HepG2 (cell line): ENCODE results near the gene PDGFB. TPM values are rescaled to one million over a fixed set of nuclear protein-coding genes. Genes with fewer than 3 reads are reported as not detected.

Experiments used
- CCDC6 ChIP-seq: sonication (generic); formaldehyde crosslinking; IDR thresholded peaks from 2 replicates; pipeline ENCODE4 v1.8.1; 2022; ENCODE audit warnings: mild to moderate bottlenecking, missing genetic modification reagents, moderate library complexity
- FOXA1 ChIP-seq, 2 experiments: fragments of 450-650 bp in 1 of 2; sonication (generic) in 1 of 2; formaldehyde crosslinking in 1 of 2; IDR thresholded peaks; 2 replicates each; pipeline versions ENCODE4 v1.4.0 to v1.6.1; 2016 to 2020; ENCODE audit warnings: missing genetic modification reagents in 1 of 2
- GZF1 ChIP-seq: sonication (generic); formaldehyde crosslinking; IDR thresholded peaks from 2 replicates; pipeline ENCODE4 v1.5.1; 2020; ENCODE audit warnings: mild to moderate bottlenecking, missing genetic modification reagents
- KDM6A ChIP-seq: IDR thresholded peaks from 2 replicates; pipeline ENCODE4 v1.6.1; 2016; ENCODE audit warnings: low read depth
- KMT2A ChIP-seq: sonication (generic); formaldehyde crosslinking; IDR thresholded peaks from 2 replicates; pipeline ENCODE4 v1.4.0; 2020; ENCODE audit warnings: missing genetic modification reagents
- LCORL ChIP-seq, 2 experiments: fragments of 450-650 bp in 1 of 2; sonication (generic) in 1 of 2; formaldehyde crosslinking in 1 of 2; IDR thresholded peaks; 2 replicates each; pipeline versions ENCODE4 v1.5.0 to v1.6.1; 2017 to 2020; ENCODE audit warnings: antibody characterized with exemption in 1 of 2, missing genetic modification reagents in 1 of 2
- NR2F1 ChIP-seq, 2 experiments: fragments of 450-650 bp in 1 of 2; formaldehyde crosslinking in 1 of 2; IDR thresholded peaks; 2 replicates each; pipeline versions ENCODE4 v1.5.0 to v1.6.1; 2016 to 2020; ENCODE audit warnings: mild to moderate bottlenecking in 1 of 2, missing compliant biosample characterization in 1 of 2, missing genetic modification reagents in 1 of 2, moderate library complexity in 1 of 2
- RELA ChIP-seq: sonication (generic); formaldehyde crosslinking; IDR thresholded peaks from 2 replicates; pipeline ENCODE4 v1.4.0; 2020; ENCODE audit warnings: missing genetic modification reagents
- SALL1 ChIP-seq: sonication (generic); formaldehyde crosslinking; IDR thresholded peaks from 2 replicates; pipeline ENCODE4 v1.8.0; 2022; ENCODE audit warnings: mild to moderate bottlenecking, missing genetic modification reagents
- THAP11 ChIP-seq: IDR thresholded peaks from 2 replicates; pipeline ENCODE4 v1.6.1; 2016; ENCODE audit warnings: missing biosample characterization, missing genetic modification reagents
- TOPORS ChIP-seq: sonication (generic); formaldehyde crosslinking; IDR thresholded peaks from 2 replicates; pipeline ENCODE4 v1.8.0; 2023; ENCODE audit warnings: mild to moderate bottlenecking, missing genetic modification reagents
- ZBTB20 ChIP-seq: sonication (generic); formaldehyde crosslinking; IDR thresholded peaks from 2 replicates; pipeline ENCODE4 v1.8.1; 2023; ENCODE audit warnings: missing genetic modification reagents, low read depth, mild to moderate bottlenecking, borderline replicate concordance
- ZNF580 ChIP-seq: IDR thresholded peaks from 2 replicates; pipeline ENCODE4 v1.6.1; 2016; ENCODE audit warnings: low read depth, borderline replicate concordance
- ZNF639 ChIP-seq: conservative IDR thresholded peaks from 2 replicates; pipeline ENCODE4 v1.6.1; 2018; ENCODE audit warnings: missing genetic modification reagents
- polyA plus RNA-seq, 8 experiments: library from polyadenylated mRNA; depleted of rRNA in 3 of 8; stranded (reverse) in 7 of 8; unstranded in 1 of 8; fragments of >200 nt; fragmentation: Illumina TruSeq in 4 of 8; extraction: Trizol in 4 of 8; gene quantifications; 2 replicates each; pipeline versions ENCODE4 v1.2.1 to v1.2.3, GENCODE V29; 2011 to 2016; ENCODE audit warnings: low read depth in 4 of 8, missing spikeins in 1 of 8, mixed read lengths in 1 of 8; ENCODE audit not compliant: insufficient read depth in 1 of 8
- total RNA-seq, 5 experiments: library from RNA; depleted of rRNA; stranded (reverse); fragments of >200 nt; fragmentation: Illumina TruSeq; extraction: Trizol; gene quantifications; 2 replicates each; pipeline ENCODE4 v1.2.3, GENCODE V29; 2016; ENCODE audit warnings: low read depth in 1 of 5
- TF ChIP-seq, protein P1 (sequence below): sonication (generic); formaldehyde crosslinking; IDR thresholded peaks from 2 replicates; pipeline ENCODE4 v1.4.0; 2020; ENCODE audit warnings: mild to moderate bottlenecking, missing genetic modification reagents
- TF ChIP-seq, protein P2 (sequence below), 2 experiments: sonication (generic) in 1 of 2; formaldehyde crosslinking in 1 of 2; IDR thresholded peaks; 2 replicates each; pipeline versions ENCODE4 v1.4.0 to v1.6.1; 2018 to 2020; ENCODE audit warnings: missing genetic modification reagents in 2 of 2, borderline replicate concordance in 1 of 2, low read depth in 1 of 2, mild to moderate bottlenecking in 1 of 2, missing biosample characterization in 1 of 2
- TF ChIP-seq, protein P3 (sequence below): IDR thresholded peaks from 2 replicates; pipeline ENCODE4 v1.6.1; 2012; ENCODE audit warnings: inconsistent platforms

Gene PDGFB
- total and polyA plus RNA-seq, 2 of the 13 experiments (the other 11 are each of a cell fraction or from before 2014, with no cell fraction given): 1.4 to 10.1 TPM

DNA sequence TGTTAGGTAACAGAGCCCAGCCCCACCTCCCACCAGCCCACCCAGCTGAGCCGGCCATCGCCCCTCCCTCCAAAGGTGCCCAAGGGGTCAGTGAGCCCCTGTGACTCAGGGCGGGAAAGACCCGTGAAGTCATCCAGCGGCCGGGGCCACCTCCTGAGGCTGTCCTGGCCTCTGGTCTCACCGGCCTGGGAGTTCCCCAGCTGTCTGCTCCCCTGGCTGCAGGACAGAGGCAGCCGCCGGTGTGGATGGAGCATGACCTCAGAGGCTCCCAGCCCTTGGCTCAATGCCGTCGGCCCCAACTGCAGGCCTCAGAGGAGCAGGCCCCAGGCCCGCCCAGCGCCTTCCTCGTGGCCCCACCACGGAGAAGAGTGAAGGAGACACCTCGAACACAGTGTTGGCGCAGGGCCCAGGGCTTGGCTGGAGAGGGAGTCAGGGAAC is 46.0 kb upstream of the PDGFB start (continued):
- TF ChIP-seq, protein P1, sequence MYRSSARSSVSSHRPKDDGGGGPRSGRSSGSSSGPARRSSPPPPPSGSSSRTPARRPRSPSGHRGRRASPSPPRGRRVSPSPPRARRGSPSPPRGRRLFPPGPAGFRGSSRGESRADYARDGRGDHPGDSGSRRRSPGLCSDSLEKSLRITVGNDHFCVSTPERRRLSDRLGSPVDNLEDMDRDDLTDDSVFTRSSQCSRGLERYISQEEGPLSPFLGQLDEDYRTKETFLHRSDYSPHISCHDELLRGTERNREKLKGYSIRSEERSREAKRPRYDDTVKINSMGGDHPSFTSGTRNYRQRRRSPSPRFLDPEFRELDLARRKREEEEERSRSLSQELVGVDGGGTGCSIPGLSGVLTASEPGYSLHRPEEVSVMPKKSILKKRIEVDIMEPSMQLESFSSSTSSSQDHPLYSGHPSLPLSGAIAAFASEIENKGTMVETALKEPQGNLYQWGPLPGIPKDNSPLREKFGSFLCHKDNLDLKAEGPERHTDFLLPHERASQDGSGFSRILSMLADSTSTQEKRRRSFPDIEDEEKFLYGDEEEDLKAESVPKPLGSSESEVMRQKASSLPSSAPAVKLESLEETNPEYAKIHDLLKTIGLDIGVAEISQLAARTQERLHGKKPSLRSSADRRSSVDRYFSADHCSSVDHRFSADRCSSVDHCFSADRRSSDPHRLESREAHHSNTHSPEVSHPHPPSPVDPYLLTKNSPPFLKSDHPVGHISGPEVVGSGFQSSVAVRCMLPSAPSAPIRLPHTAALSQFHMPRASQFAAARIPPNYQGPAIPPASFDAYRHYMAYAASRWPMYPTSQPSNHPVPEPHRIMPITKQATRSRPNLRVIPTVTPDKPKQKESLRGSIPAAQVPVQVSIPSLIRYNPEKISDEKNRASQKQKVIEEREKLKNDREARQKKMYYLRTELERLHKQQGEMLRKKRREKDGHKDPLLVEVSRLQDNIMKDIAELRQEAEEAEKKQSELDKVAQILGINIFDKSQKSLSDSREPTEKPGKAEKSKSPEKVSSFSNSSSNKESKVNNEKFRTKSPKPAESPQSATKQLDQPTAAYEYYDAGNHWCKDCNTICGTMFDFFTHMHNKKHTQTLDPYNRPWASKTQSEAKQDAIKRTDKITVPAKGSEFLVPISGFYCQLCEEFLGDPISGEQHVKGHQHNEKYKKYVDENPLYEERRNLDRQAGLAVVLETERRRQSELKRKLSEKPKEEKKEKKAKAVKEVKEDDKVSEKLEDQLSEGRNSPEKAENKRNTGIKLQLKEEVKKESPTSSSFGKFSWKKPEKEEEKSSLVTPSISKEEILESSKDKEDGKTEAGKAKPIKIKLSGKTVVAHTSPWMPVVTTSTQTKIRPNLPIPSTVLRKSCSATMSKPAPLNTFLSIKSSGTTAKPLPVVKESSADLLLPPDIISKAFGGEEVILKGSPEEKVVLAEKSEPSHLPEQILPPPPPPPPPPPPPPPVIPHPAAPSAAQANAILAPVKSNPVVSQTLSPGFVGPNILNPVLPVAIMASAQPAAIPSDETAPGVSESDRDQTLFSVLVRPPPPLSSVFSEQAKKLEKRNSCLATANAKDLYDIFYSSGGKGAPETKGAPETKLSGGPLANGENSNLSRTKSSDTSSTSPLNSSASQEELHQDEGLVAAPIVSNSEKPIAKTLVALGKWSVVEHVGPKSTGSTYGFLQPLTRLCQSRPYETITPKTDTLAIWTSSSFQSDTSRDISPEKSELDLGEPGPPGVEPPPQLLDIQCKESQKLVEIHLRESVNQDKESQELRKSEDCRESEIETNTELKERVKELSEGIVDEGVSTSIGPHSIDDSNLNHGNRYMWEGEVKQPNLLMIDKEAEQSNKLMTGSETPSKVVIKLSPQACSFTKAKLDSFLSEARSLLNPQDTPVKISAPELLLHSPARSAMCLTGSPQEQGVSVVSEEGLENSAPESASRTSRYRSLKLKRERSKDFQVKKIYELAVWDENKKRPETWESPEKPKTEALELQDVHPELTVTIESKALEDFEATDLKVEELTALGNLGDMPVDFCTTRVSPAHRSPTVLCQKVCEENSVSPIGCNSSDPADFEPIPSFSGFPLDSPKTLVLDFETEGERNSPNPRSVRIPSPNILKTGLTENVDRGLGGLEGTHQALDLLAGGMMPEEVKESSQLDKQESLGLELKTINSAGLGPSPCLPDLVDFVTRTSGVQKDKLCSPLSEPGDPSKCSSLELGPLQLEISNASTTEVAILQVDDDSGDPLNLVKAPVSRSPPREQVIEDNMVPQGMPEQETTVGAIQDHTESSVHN (CRISPR knock-in tag): no peak
- TF ChIP-seq LCORL (IDR thresholded peaks at IDR 0.05): no peak
- peak; percentile 91 for TF ChIP-seq LCORL (CRISPR knock-in tag; IDR thresholded peaks at IDR 0.05)
- TF ChIP-seq KMT2A: 0 out of 2 replicates have a peak, but pooled peaks have one; percentile 39
- TF ChIP-seq FOXA1 (IDR thresholded peaks at IDR 0.05): no peak
- TF ChIP-seq FOXA1 (CRISPR knock-in tag; IDR thresholded peaks at IDR 0.05): no peak
- TF ChIP-seq, protein P2, sequence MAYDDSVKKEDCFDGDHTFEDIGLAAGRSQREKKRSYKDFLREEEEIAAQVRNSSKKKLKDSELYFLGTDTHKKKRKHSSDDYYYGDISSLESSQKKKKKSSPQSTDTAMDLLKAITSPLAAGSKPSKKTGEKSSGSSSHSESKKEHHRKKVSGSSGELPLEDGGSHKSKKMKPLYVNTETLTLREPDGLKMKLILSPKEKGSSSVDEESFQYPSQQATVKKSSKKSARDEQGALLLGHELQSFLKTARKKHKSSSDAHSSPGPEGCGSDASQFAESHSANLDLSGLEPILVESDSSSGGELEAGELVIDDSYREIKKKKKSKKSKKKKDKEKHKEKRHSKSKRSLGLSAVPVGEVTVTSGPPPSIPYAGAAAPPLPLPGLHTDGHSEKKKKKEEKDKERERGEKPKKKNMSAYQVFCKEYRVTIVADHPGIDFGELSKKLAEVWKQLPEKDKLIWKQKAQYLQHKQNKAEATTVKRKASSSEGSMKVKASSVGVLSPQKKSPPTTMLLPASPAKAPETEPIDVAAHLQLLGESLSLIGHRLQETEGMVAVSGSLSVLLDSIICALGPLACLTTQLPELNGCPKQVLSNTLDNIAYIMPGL (CRISPR knock-in tag; IDR thresholded peaks at IDR 0.05; ENCODE audit: borderline replicate concordance in 1 of 2, low read depth in 1 of 2): 0 out of 4 replicates have a peak, but pooled peaks of 1 of the 2 experiments have one; percentile 22
- peak; percentile 31; the same call in 1 of the 2 replicates for TF ChIP-seq ZNF580 (CRISPR knock-in tag)
- TF ChIP-seq SALL1 (CRISPR knock-in tag): peak; percentile 71
- TF ChIP-seq ZBTB20 (CRISPR knock-in tag): peak; percentile 77; the same call in 1 of the 2 replicates
- TF ChIP-seq, protein P3, sequence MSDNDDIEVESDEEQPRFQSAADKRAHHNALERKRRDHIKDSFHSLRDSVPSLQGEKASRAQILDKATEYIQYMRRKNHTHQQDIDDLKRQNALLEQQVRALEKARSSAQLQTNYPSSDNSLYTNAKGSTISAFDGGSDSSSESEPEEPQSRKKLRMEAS: 0 out of 2 replicates have a peak, but pooled peaks have one; percentile 41
- no peak for TF ChIP-seq THAP11 (CRISPR knock-in tag)
- TF ChIP-seq CCDC6 (CRISPR knock-in tag): no peak
- no peak for TF ChIP-seq TOPORS (CRISPR knock-in tag)
- TF ChIP-seq GZF1 (CRISPR knock-in tag): 0 out of 2 replicates have a peak, but pooled peaks have one; percentile 38
- TF ChIP-seq ZNF639: no peak
- TF ChIP-seq NR2F1 (CRISPR knock-in tag; IDR thresholded peaks at IDR 0.05): peak in 1 of 2 experiments; percentile 51; a peak in 1 of 4 replicates
- no peak for TF ChIP-seq KDM6A
- TF ChIP-seq RELA (CRISPR knock-in tag): peak; percentile 88; the same call in 1 of the 2 replicates
